Heart left ventricle (tissue), 16 donors: Measurements from ENCODE around the gene LRRC73. TPM values are rescaled to one million over a fixed set of nuclear protein-coding genes. Genes with fewer than 3 reads are reported as not detected.

ENCODE experiments used
- ATAC-seq, 4 donors: fragments of 200-7000 bp; cut with Tn5 transposase; one replicate each; pipeline ENCODE4 v1.9.1; 2020 to 2022; ENCODE audit warnings: moderate library complexity in 4 of 4, mild to moderate bottlenecking in 3 of 4, moderate number of reproducible peaks in 1 of 4
- DNase-seq, 5 donors: peaks; one replicate each; pipeline ENCODE4 v3.0.0-alpha.2; 2020
- H3K27ac ChIP-seq, 12 donors: fragments of 200-600 bp; sonication (generic) in 4 of 12; one replicate each; pipeline versions ENCODE4 v1.5.0 to v1.8.0; 2016 to 2022; ENCODE audit warnings: mild to moderate bottlenecking in 2 of 12
- H3K27me3 ChIP-seq, 9 donors: fragments of 200-600 bp; sonication (generic) in 2 of 9; one replicate each; pipeline versions ENCODE4 v1.5.1 to v1.8.0; 2016 to 2022; ENCODE audit warnings: mild to moderate bottlenecking in 3 of 9
- H3K36me3 ChIP-seq, 9 donors: fragments of 200-600 bp; sonication (generic) in 2 of 9; one replicate each; pipeline versions ENCODE4 v1.5.0 to v1.8.0; 2018 to 2022; ENCODE audit warnings: mild to moderate bottlenecking in 2 of 9
- H3K4me1 ChIP-seq, 12 donors: fragments of 200-600 bp; sonication (generic) in 4 of 12; one replicate each; pipeline versions ENCODE4 v1.5.0 to v1.8.0; 2016 to 2022; ENCODE audit warnings: mild to moderate bottlenecking in 3 of 12
- H3K4me3 ChIP-seq, 12 donors: fragments of 200-600 bp; sonication (generic) in 4 of 12; one replicate each; pipeline versions ENCODE4 v1.5.0 to v1.8.0; 2017 to 2022; ENCODE audit warnings: mild to moderate bottlenecking in 9 of 12, moderate library complexity in 4 of 12
- H3K9me3 ChIP-seq, 12 donors: fragments of 200-600 bp; sonication (generic) in 4 of 12; one replicate each; pipeline versions ENCODE4 v1.5.0 to v1.8.0; 2016 to 2022; ENCODE audit warnings: mild to moderate bottlenecking in 1 of 12
- CTCF ChIP-seq, 12 donors: fragments of 200-600 bp; sonication (generic) in 4 of 12; IDR thresholded peaks; one replicate each; pipeline versions ENCODE4 v1.5.0 to v1.8.0; 2018 to 2022; ENCODE audit warnings: antibody characterized with exemption in 12 of 12, mild to moderate bottlenecking in 5 of 12
- POLR2A ChIP-seq, 2 donors: fragments of 450-650 bp; IDR thresholded peaks; one replicate each; pipeline ENCODE4 v1.6.1; 2017; ENCODE audit warnings: antibody characterized with exemption in 2 of 2, mild to moderate bottlenecking in 2 of 2, moderate library complexity in 2 of 2
- WGBS, 4 donors: extraction: QIAGEN DNeasy Blood & Tissue Kit in 2 of 4; methylation state at CpG; one replicate each; pipeline versions ENCODE4 v1.1.5 to v1.1.7; 2013 to 2018; 5-methylcytosine and 5-hydroxymethylcytosine counted together
- intact Hi-C, 10 donors: fragments of 100-400 bp; cut with DNase I; formaldehyde crosslinking; loops; one replicate each; pipeline versions ENCODE4 v1.11.1 to v1.14.2; 2022
- polyA plus RNA-seq, 2 donors: library from polyadenylated mRNA; stranded (reverse); fragments of 200-250 nt; gene quantifications; one replicate each; pipeline ENCODE4 v1.2.3, GENCODE V29; 2013
- total RNA-seq, 9 donors: library from RNA; depleted of rRNA in 2 of 9; stranded (reverse); fragments of >200 nt in 2 of 9; fragmentation: NEBNext Ultra II Directional in 3 of 9; extraction: Animal tissue kit (Norgen Biotek cat#: 25700) in 3 of 9; gene quantifications; one replicate each; pipeline versions ENCODE4 v1.1.0 to v1.2.4, GENCODE V29; 2016 to 2023
- donor health status: ischemic (EF 13 %, LVEDD 7.1; RV severe dilation, severe dysfunction).
- donor health status: healthy with polysubstance abuse.
- donor health status: DM: no; HTN: yes; CAD: no.
- donor health status: DM: no; HTN: no; CAD: no.
- donor health status: ischemic (EF 25% LVEDD 6.9; RV normal size, moderate dysfunction).
- donor health status: ischemic (EF 25% LVEDD 5.7; RV mildly dilated, moderate dysfunction).
- donor health status: healthy.
- donor health status: DM: yes; HTN: yes; CAD: no.
- donor health status: ischemic (EF 35%, LVEDD 5.7; RV mildly dilated, moderate dysfunction).
- donor health status: nonischemic (EF 11% LVEDD 7.7; RV severe dilation, severe dysfunction).
- donor health status: DM: yes; HTN: yes; CAD: no.
- donor health status: PGD.
- donor health status: ischemic (EF 29% LVEDD 5.4; RV normal size, mild dysfunction).
- donor health status: nonischemic (EF 23%, LVEDD 6.1; RV moderate dilation, normal function).

LRRC73 gene
- total and polyA plus RNA-seq, 11 donors: 0.50 to 5.1 (median 1.9) TPM

GRCh38 chr6:43532201-43532600, 22.1 kb upstream of the LRRC73 start:
- Histone ChIP-seq H3K27me3 (no peaks in the 10 kb centered on the region), H3K27ac (no peak overlapping the region), H3K9me3 (no peaks in the 10 kb centered on the region), H3K4me1 (no peaks in the 10 kb centered on the region), H3K4me3 (no peak overlapping the region), H3K36me3 (peaks cover 0 to 90% (median 79%) of the 10 kb centered on the region in 9 donors)
- DNase-seq (no peak), ATAC-seq (no peak)
- intact Hi-C loops: no loop called here
- 79 to 100% (median 85%) methylated on average over 1 of the region's 1 CpG for WGBS, 4 donors
- TF ChIP-seq POLR2A (IDR thresholded peaks at IDR 0.05) (no peak), CTCF (IDR thresholded peaks at IDR 0.05) (no peak)

GRCh38 chr6:43524483-43524961, 14.4 kb upstream of the LRRC73 start:
- H3K36me3 ChIP-seq: peaks cover 0 to 100% (median 100%) of the 10 kb centered on the region in 9 donors
- 84 to 92% (median 88%) methylated on average over 10 of the region's 10 CpGs for WGBS, 4 donors

GRCh38 chr6:43523284-43523683, 13.1 kb upstream of the LRRC73 start:
- TF ChIP-seq POLR2A (IDR thresholded peaks at IDR 0.05) (no peak), CTCF (IDR thresholded peaks at IDR 0.05) (no peak)
- Histone ChIP-seq H3K36me3 (peaks cover 0 to 94% (median 93%) of the 10 kb centered on the region in 9 donors), H3K4me3 (no peak overlapping the region), H3K27me3 (no peaks in the 10 kb centered on the region), H3K9me3 (no peaks in the 10 kb centered on the region), H3K4me1 (peaks cover 0 to 27% (median 15%) of the 10 kb centered on the region in 12 donors), H3K27ac (peak overlapping the region in 3 of 12 donors; percentile 52 to 70 (median 54))
- 95 to 96% (median 95%) methylated on average over 3 of the region's 3 CpGs for WGBS, 4 donors
- intact Hi-C loops: no loop called here
- DNase-seq: no peak
- no peak for ATAC-seq

More at GRCh38 chr6:43524483-43524961, 14.4 kb upstream of the LRRC73 start:
- no peak overlapping the region for H3K4me3 ChIP-seq
- peaks cover 0 to 21% (median 12%) of the 10 kb centered on the region in 12 donors for H3K4me1 ChIP-seq
- H3K27ac ChIP-seq: no peak overlapping the region
- no peak for ATAC-seq
- H3K9me3 ChIP-seq: no peaks in the 10 kb centered on the region
- H3K27me3 ChIP-seq: no peaks in the 10 kb centered on the region
- no peak for TF ChIP-seq POLR2A (IDR thresholded peaks at IDR 0.05)
- TF ChIP-seq CTCF (IDR thresholded peaks at IDR 0.05): no peak
- intact Hi-C loops: no loop called here
- DNase-seq: no peak

- Histone ChIP-seq H3K27ac (peak overlapping the region in 9 of 12 donors; percentile 13 to 70 (median 52)), H3K4me3 (no peak overlapping the region), H3K9me3 (no peaks in the 10 kb centered on the region), H3K4me1 (peaks cover 0 to 33% (median 21%) of the 10 kb centered on the region in 12 donors), H3K27me3 (no peaks in the 10 kb centered on the region), H3K36me3 (peaks cover 0 to 89% (median 87%) of the 10 kb centered on the region in 9 donors)
- ATAC-seq: peak in 1 of 4 donors; percentile 13
- DNase-seq: no peak
- TF ChIP-seq POLR2A (IDR thresholded peaks at IDR 0.05): no peak
- WGBS, 4 donors: 76 to 81% (median 78%) methylated on average over 7 to 8 of the region's 8 CpGs
- intact Hi-C loops: no loop called here
These were observed 12.6 kb upstream of the LRRC73 start for GRCh38 chr6:43522547-43523261.
